GM10266 (cell line): ENCODE results near the gene RSAD1.

ENCODE experiments used
- DNase-seq: peaks from one replicate; pipeline ENCODE4 v3.0.0; 2012; ENCODE audit errors: extremely low spot score
- CTCF ChIP-seq: IDR thresholded peaks from 2 replicates; pipeline ENCODE4 v1.5.1; 2012; ENCODE audit warnings: mild to moderate bottlenecking, low read depth; ENCODE audit not compliant: control insufficient read depth, insufficient read depth; ENCODE audit errors: missing control alignments

The RSAD1 gene

GRCh38 chr17:50440172-50440837 is 38.4 kb upstream of the RSAD1 start:
- DNase-seq: no peak
- no peak for TF ChIP-seq CTCF

GRCh38 chr17:50440838-50441829 is 37.5 kb upstream of the RSAD1 start:
- no peak for TF ChIP-seq CTCF
- no peak for DNase-seq

- DNase-seq: no peak
- TF ChIP-seq CTCF: no peak
Observed at GRCh38 chr17:50443505-50443974, 35.1 kb upstream of the RSAD1 start.

- DNase-seq: no peak
Observed at GRCh38 chr17:50444841-50445715, 33.6 kb upstream of the RSAD1 start.

GRCh38 chr17:50445730-50446325 is 32.8 kb upstream of the RSAD1 start:
- TF ChIP-seq CTCF: no peak
- DNase-seq: no peak

More at GRCh38 chr17:50444841-50445715, 33.6 kb upstream of the RSAD1 start:
- no peak for TF ChIP-seq CTCF

- DNase-seq: no peak
- TF ChIP-seq CTCF: no peak
Observed at GRCh38 chr17:50447870-50448595, 30.6 kb upstream of the RSAD1 start.
